Osteoblast (primary cell): ENCODE results near the gene INTU. TPM values are rescaled to one million over a fixed set of nuclear protein-coding genes. Genes with fewer than 3 reads are reported as not detected.

Source experiments
- DNase-seq: peaks from one replicate; pipeline ENCODE4 v3.0.0; 2011; ENCODE audit warnings: low spot score, mixed read lengths; ENCODE audit not compliant: insufficient read length; ENCODE audit errors: missing footprints
- H2AFZ ChIP-seq: 2 replicates; pipeline ENCODE4 v1.6.0; 2011; ENCODE audit warnings: mild to moderate bottlenecking, low read length
- H3K27ac ChIP-seq: 2 replicates; pipeline ENCODE4 v1.5.1; 2011; ENCODE audit warnings: mild to moderate bottlenecking, low read depth, low read length, moderate library complexity
- H3K27me3 ChIP-seq: 2 replicates; pipeline ENCODE4 v1.6.0; 2012; ENCODE audit warnings: mild to moderate bottlenecking, control low read depth, inconsistent platforms, low read length, moderate library complexity; ENCODE audit not compliant: insufficient read depth
- H3K36me3 ChIP-seq: 2 replicates; pipeline ENCODE4 v1.5.1; 2011; ENCODE audit warnings: mild to moderate bottlenecking, low read length, control low read depth, moderate library complexity; ENCODE audit not compliant: insufficient read depth
- H3K4me1 ChIP-seq: 2 replicates; pipeline ENCODE4 v1.5.1; 2011; ENCODE audit warnings: mild to moderate bottlenecking, low read length, control low read depth, moderate library complexity; ENCODE audit not compliant: insufficient read depth
- H3K4me2 ChIP-seq: 2 replicates; pipeline ENCODE4 v1.6.0; 2011; ENCODE audit warnings: mild to moderate bottlenecking, low read length; ENCODE audit not compliant: insufficient read depth
- H3K4me3 ChIP-seq: fragments of 200-600 bp; sonication (generic); 3 replicates; pipeline ENCODE4 v1.5.1; 2012; ENCODE audit warnings: mild to moderate bottlenecking, low read length, inconsistent platforms; ENCODE audit not compliant: insufficient read depth
- H3K79me2 ChIP-seq: 2 replicates; pipeline ENCODE4 v1.6.0; 2012; ENCODE audit warnings: mild to moderate bottlenecking, low read length, control low read depth, inconsistent platforms; ENCODE audit not compliant: insufficient read depth
- H3K9me3 ChIP-seq: 2 replicates; pipeline ENCODE4 v1.5.1; 2011; ENCODE audit warnings: low read depth, low read length, control low read depth
- H4K20me1 ChIP-seq: 2 replicates; pipeline ENCODE4 v1.6.0; 2012; ENCODE audit warnings: mild to moderate bottlenecking, low read length, control low read depth; ENCODE audit not compliant: insufficient read depth
- total RNA-seq: library from RNA; depleted of rRNA; stranded (reverse); fragments of >200 nt; gene quantifications from 2 replicates; pipeline ENCODE4 v1.2.3, GENCODE V29; 2012
- TF ChIP-seq, protein P1 (sequence below): IDR thresholded peaks from 2 replicates; pipeline ENCODE4 v1.5.1; 2011; ENCODE audit warnings: mild to moderate bottlenecking, low read depth, low read length, moderate library complexity; ENCODE audit errors: extremely low read depth

INTU gene
- total RNA-seq, 1 donor: 7.6 TPM

DNA sequence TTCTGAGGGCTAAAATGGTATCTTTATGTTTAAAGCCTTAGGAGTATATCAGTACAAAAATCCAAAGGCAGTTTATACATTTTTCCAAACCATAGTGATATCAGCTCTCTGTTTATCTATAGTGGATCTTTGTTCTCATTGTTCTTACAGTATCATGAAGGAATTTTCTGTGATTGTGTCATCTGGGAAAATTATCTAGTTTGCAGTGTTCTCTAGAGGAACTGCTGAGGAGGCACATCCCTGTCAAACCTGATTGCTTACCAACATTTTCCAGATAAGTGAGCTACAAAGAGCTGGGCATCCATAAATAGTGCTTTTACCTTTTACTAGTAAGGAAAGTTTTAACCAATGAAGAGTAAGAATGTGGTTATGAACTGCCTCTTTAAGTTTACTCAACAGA is 52.5 kb downstream of the INTU start:
- no peak overlapping the region for H3K27ac ChIP-seq
- no peak overlapping the region for H3K4me3 ChIP-seq
- H3K9me3 ChIP-seq: no peaks in the 10 kb centered on the region
- H2AFZ ChIP-seq: no peak overlapping the region
- no peak overlapping the region for H3K4me2 ChIP-seq
- peaks cover 11% of the 10 kb centered on the region for H3K4me1 ChIP-seq
- no peaks in the 10 kb centered on the region for H3K79me2 ChIP-seq
- no peaks in the 10 kb centered on the region for H3K36me3 ChIP-seq
- TF ChIP-seq, protein P1, sequence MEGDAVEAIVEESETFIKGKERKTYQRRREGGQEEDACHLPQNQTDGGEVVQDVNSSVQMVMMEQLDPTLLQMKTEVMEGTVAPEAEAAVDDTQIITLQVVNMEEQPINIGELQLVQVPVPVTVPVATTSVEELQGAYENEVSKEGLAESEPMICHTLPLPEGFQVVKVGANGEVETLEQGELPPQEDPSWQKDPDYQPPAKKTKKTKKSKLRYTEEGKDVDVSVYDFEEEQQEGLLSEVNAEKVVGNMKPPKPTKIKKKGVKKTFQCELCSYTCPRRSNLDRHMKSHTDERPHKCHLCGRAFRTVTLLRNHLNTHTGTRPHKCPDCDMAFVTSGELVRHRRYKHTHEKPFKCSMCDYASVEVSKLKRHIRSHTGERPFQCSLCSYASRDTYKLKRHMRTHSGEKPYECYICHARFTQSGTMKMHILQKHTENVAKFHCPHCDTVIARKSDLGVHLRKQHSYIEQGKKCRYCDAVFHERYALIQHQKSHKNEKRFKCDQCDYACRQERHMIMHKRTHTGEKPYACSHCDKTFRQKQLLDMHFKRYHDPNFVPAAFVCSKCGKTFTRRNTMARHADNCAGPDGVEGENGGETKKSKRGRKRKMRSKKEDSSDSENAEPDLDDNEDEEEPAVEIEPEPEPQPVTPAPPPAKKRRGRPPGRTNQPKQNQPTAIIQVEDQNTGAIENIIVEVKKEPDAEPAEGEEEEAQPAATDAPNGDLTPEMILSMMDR: no peak
- DNase-seq: no peak
- no peaks in the 10 kb centered on the region for H4K20me1 ChIP-seq
- no peaks in the 10 kb centered on the region for H3K27me3 ChIP-seq

DNA sequence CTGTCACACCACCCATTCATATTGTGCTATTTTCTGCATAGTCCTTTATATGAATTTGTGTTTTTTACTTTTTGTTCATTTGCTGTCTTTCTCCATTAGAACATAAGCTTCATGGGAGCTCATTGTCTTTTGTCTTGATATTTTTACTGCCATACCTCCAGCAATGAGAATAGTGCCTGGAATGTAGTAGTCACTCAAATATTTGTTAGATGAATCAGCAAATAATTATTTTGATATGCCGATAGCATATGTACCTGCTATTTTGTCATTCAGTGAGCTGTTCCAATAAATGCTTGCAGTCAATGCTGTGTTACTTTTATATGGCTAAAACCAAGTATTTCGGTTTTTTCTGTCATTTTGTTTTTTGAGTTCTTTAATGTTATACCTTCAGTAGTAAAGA is 53.9 kb downstream of the INTU start:
- no peak overlapping the region for H3K27ac ChIP-seq
- peaks cover 11% of the 10 kb centered on the region for H3K4me1 ChIP-seq
- DNase-seq: peak; percentile 19

DNA sequence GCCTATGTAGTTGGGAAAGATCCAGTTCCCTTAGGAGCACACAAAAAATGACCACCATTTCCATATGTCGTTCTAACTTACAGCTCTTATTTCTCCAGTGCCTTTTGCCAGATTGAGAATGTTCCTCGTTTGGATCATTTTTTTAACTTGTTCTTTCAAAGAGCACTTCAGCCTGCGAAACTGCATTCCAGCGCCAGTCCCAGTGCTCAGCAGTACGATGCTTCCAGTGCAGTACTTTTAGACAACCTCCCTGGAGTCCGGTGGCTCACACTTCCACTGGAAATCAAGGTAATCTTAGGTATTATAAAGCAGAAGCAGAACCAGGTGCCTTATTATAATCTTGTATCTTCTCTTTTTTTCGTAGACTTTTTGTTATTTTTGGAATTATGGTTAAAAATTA is 54.8 kb downstream of the INTU start:
- no peak overlapping the region for H3K27ac ChIP-seq
- H4K20me1 ChIP-seq: no peaks in the 10 kb centered on the region
- H3K4me1 ChIP-seq: peaks cover 11% of the 10 kb centered on the region
- H3K27me3 ChIP-seq: no peaks in the 10 kb centered on the region
- H3K4me3 ChIP-seq: no peak overlapping the region
- H3K4me2 ChIP-seq: no peak overlapping the region
- no peaks in the 10 kb centered on the region for H3K36me3 ChIP-seq
- no peak for DNase-seq
- H2AFZ ChIP-seq: no peak overlapping the region
- H3K9me3 ChIP-seq: no peaks in the 10 kb centered on the region
- H3K79me2 ChIP-seq: no peaks in the 10 kb centered on the region
- TF ChIP-seq, protein P1: no peak

More for the DNA sequence above, 53.9 kb downstream of the INTU start:
- Histone ChIP-seq H3K36me3 (no peaks in the 10 kb centered on the region), H2AFZ (no peak overlapping the region), H3K79me2 (no peaks in the 10 kb centered on the region), H3K4me3 (no peak overlapping the region), H3K4me2 (no peak overlapping the region), H3K9me3 (no peaks in the 10 kb centered on the region), H3K27me3 (no peaks in the 10 kb centered on the region), H4K20me1 (no peaks in the 10 kb centered on the region)
- TF ChIP-seq, protein P1: no peak

DNA sequence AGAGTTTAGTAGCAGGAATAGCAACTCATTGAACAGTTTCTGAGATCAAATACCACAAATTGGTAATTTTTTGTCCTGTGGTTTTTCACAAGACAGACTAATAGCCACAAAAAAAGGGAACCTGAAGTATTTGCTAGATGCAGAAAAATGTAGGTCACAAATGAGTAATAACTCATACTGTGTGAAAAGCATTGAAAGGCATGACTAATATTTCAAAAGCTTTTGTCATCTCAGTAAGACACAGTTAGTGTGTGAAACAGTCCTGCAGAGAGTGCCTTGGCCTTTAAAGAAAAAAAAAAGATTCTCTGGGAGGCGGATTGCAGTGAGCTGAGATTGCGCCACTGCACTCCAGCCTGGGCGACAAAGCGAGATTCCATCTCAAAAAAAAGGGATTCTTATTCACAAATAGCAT is 66.0 kb downstream of the INTU start:
- Histone ChIP-seq H3K27ac (no peak overlapping the region), H3K4me2 (peak overlapping the region; percentile 23), H4K20me1 (no peaks in the 10 kb centered on the region), H3K27me3 (no peaks in the 10 kb centered on the region), H3K36me3 (no peaks in the 10 kb centered on the region), H3K4me1 (peaks cover 4% of the 10 kb centered on the region), H3K4me3 (no peak overlapping the region), H2AFZ (no peak overlapping the region), H3K9me3 (no peaks in the 10 kb centered on the region), H3K79me2 (no peaks in the 10 kb centered on the region)
- DNase-seq: peak; percentile 82
- TF ChIP-seq, protein P1: no peak
